GM10266 (cell line): Measurements from ENCODE around the gene GDNF.

Source experiments
- DNase-seq: peaks from one replicate; pipeline ENCODE4 v3.0.0; 2012; ENCODE audit errors: extremely low spot score
- TF ChIP-seq, protein P1 (sequence below): IDR thresholded peaks from 2 replicates; pipeline ENCODE4 v1.5.1; 2012; ENCODE audit warnings: mild to moderate bottlenecking, low read depth; ENCODE audit not compliant: control insufficient read depth, insufficient read depth; ENCODE audit errors: missing control alignments

GDNF gene

GRCh38 chr5:37858250-37858649 lies 18.4 kb upstream of the GDNF start:
- TF ChIP-seq, protein P1, sequence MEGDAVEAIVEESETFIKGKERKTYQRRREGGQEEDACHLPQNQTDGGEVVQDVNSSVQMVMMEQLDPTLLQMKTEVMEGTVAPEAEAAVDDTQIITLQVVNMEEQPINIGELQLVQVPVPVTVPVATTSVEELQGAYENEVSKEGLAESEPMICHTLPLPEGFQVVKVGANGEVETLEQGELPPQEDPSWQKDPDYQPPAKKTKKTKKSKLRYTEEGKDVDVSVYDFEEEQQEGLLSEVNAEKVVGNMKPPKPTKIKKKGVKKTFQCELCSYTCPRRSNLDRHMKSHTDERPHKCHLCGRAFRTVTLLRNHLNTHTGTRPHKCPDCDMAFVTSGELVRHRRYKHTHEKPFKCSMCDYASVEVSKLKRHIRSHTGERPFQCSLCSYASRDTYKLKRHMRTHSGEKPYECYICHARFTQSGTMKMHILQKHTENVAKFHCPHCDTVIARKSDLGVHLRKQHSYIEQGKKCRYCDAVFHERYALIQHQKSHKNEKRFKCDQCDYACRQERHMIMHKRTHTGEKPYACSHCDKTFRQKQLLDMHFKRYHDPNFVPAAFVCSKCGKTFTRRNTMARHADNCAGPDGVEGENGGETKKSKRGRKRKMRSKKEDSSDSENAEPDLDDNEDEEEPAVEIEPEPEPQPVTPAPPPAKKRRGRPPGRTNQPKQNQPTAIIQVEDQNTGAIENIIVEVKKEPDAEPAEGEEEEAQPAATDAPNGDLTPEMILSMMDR: no peak
- no peak for DNase-seq

GRCh38 chr5:37857696-37858095 lies 17.9 kb upstream of the GDNF start:
- DNase-seq: no peak
- TF ChIP-seq, protein P1: no peak

GRCh38 chr5:37855438-37855837 lies 15.6 kb upstream of the GDNF start:
- no peak for DNase-seq

GRCh38 chr5:37851305-37851704 lies 11.5 kb upstream of the GDNF start:
- TF ChIP-seq, protein P1: no peak
- no peak for DNase-seq

More at GRCh38 chr5:37855438-37855837, 15.6 kb upstream of the GDNF start:
- TF ChIP-seq, protein P1: no peak

DNA sequence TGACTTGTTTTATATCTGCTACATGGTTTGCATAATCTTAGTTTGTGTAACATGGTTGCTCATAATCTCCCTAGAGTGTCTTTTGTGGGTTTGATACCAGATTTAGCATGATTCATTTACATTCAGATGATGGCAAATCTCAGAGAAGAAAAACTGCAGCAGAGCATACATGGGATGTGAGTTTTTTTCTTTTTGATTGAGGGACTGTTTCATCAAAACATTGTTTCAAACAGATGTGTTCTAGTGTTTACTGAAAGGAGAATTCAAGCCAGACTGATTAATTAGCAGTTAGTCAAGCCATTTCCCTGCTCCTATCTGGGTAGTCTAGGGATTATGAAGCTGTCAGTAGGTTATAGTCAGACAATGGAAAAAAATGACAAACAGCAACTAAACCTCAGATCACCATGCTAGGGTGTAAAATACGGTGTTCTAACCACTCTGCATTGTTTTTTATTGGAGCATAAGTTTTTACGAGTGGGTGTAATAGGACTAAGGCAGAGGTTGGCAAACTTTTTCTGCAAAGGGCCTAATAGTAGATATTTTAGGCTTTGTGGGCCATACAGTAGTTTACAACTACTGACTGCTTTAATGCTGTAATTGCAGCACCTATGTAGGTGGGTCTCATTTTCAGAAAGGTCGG lies 10.5 kb upstream of the GDNF start:
- no peak for DNase-seq
- TF ChIP-seq, protein P1: no peak

DNA sequence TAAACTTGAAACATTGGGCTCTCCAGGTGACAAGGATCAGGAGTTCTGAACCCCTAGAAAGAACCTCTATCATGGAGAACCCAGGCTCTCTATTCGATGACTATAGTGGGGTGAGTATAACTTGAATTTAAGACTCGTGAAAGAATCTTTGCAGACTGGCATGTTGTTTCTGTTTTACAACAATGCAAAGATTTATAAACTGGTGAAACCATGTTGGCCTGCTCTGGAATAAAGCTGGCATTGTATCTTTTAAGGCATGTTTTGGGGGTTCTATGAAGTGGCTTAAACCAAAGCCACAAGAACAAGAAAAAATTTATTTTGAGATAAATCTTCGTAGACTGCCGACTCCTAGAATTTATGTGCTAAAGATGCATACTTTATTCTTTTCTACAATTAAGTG lies 9.8 kb upstream of the GDNF start:
- TF ChIP-seq, protein P1: no peak
- no peak for DNase-seq

- DNase-seq: no peak
Observed at GRCh38 chr5:37847978-37848425, 8.2 kb upstream of the GDNF start.

More at GRCh38 chr5:37847978-37848425, 8.2 kb upstream of the GDNF start:
- TF ChIP-seq, protein P1: no peak
